T-cell (primary cell): ENCODE results near the gene IL4R. TPM values are rescaled to one million over a fixed set of nuclear protein-coding genes. Genes with fewer than 3 reads are reported as not detected.
A peak's percentile ranks its signal among the peaks of the same experiment; 100 is the strongest.

Experiments
- ATAC-seq, 4 experiments: fragments of 200-7000 bp in 3 of 4; fragments of 150-1000 bp in 1 of 4; cut with Tn5 transposase; replicated peaks in 1 of 4; 1 replicate in 3 of 4; 2 replicates in 1 of 4; pipeline ENCODE4 v1.10.0; 2021; ENCODE audit warnings: moderate library complexity in 3 of 4, mild to moderate bottlenecking in 2 of 4, moderate number of reproducible peaks in 1 of 4
- CTCF ChIA-PET, 2 donors: fragments of 300-600 bp; sonication (Branson Sonifier 250); formaldehyde crosslinking; loops; one replicate each; lab custom pipeline; 2022; ENCODE audit warnings: antibody characterized with exemption in 2 of 2; lab: Charles Lee
- POLR2A ChIA-PET, 2 donors: fragments of 300-600 bp; sonication (Branson Sonifier 250); formaldehyde crosslinking; loops; one replicate each; lab custom pipeline; 2022; ENCODE audit warnings: antibody characterized with exemption in 2 of 2; lab: Charles Lee
- DNase-seq, 35 experiments: peaks; one replicate each; pipeline versions ENCODE4 v3.0.0 to v3.0.0-alpha.2; 2013 to 2023
- H3K27ac ChIP-seq: one replicate; pipeline ENCODE4 v1.5.1; 2013; ENCODE audit warnings: low read length
- H3K27me3 ChIP-seq, 2 experiments: replicated peaks in 1 of 2; 1 replicate in 1 of 2; 2 replicates in 1 of 2; pipeline versions ENCODE4 v1.6.1 to v1.7.0; 2013; ENCODE audit warnings: low read length in 1 of 2, mixed read lengths in 1 of 2; ENCODE audit not compliant: control insufficient read depth in 2 of 2, insufficient read depth in 2 of 2; ENCODE audit errors: extremely low read depth in 1 of 2
- H3K36me3 ChIP-seq, 2 donors: 1 replicate in 1 of 2; 2 replicates in 1 of 2; pipeline versions ENCODE4 v1.6.1 to v1.7.0; 2013; ENCODE audit warnings: low read length in 1 of 2; ENCODE audit not compliant: control insufficient read depth in 2 of 2, insufficient read depth in 1 of 2; ENCODE audit errors: extremely low read depth in 1 of 2
- H3K4me1 ChIP-seq, 2 experiments: 1 replicate in 1 of 2; 2 replicates in 1 of 2; pipeline versions ENCODE4 v1.6.1 to v1.7.0; 2013; ENCODE audit warnings: low read length in 2 of 2, mixed read lengths in 1 of 2; ENCODE audit not compliant: insufficient read depth in 2 of 2, control insufficient read depth in 1 of 2; ENCODE audit errors: extremely low read depth in 1 of 2
- H3K4me3 ChIP-seq, 2 donors: 1 replicate in 1 of 2; 2 replicates in 1 of 2; pipeline versions ENCODE4 v1.5.1 to v1.7.0; 2013; ENCODE audit warnings: mild to moderate bottlenecking in 2 of 2, low read length in 1 of 2, moderate library complexity in 1 of 2; ENCODE audit not compliant: control insufficient read depth in 1 of 2; ENCODE audit errors: extremely low read depth in 1 of 2
- H3K9me3 ChIP-seq: 2 replicates; pipeline ENCODE4 v1.7.0; 2013
- H3K27ac Mint-ChIP-seq, 2 donors: one replicate each; pipeline ENCODE4 v1.8.0; 2020 to 2021; ENCODE audit warnings: mild to moderate bottlenecking in 2 of 2, mixed read lengths in 2 of 2
- H3K27me3 Mint-ChIP-seq, 2 donors: one replicate each; pipeline ENCODE4 v1.8.0; 2021 to 2022; ENCODE audit warnings: mixed read lengths in 2 of 2
- H3K36me3 Mint-ChIP-seq: one replicate; pipeline ENCODE4 v1.8.0; 2021; ENCODE audit warnings: mixed read lengths
- H3K4me1 Mint-ChIP-seq, 3 donors: one replicate each; pipeline ENCODE4 v1.8.0; 2020 to 2022; ENCODE audit warnings: mixed read lengths in 3 of 3, mild to moderate bottlenecking in 1 of 3
- H3K4me3 Mint-ChIP-seq, 3 donors: one replicate each; pipeline ENCODE4 v1.8.0; 2020 to 2022; ENCODE audit warnings: mild to moderate bottlenecking in 3 of 3, mixed read lengths in 3 of 3, moderate library complexity in 3 of 3
- H3K9me3 Mint-ChIP-seq, 3 donors: one replicate each; pipeline ENCODE4 v1.8.0; 2020 to 2022; ENCODE audit warnings: mixed read lengths in 3 of 3
- WGBS: methylation state at CpG from one replicate; pipeline ENCODE4 v1.1.5; 2013; ENCODE audit warnings: missing lambda C conversion rate; ENCODE audit not compliant: insufficient coverage; 5-methylcytosine and 5-hydroxymethylcytosine counted together
- total RNA-seq, 35 experiments: library from RNA in 6 of 35; stranded (reverse) in 6 of 35; fragments of 120-200 nt in 1 of 35; gene quantifications; one replicate each; pipeline versions ENCODE4 v1.2.1 to v1.2.4 and lab custom pipeline; 2013 to 2026

IL4R gene
- total RNA-seq, 5 donors from 2014 or later (not counting 1 experiment from before 2014, with no cell fraction given): 186 to 281 (median 221) TPM

- H3K9me3 ChIP-seq: no peaks in the 10 kb centered on the region
- Mint-ChIP-seq H3K27ac (peak overlapping the region in 1 of 2 donors; percentile 82), H3K4me1 (peaks cover 10 to 18% (median 13%) of the 10 kb centered on the region in 3 donors), H3K4me3 (no peak overlapping the region), H3K27me3 (no peaks in the 10 kb centered on the region), H3K36me3 (peaks cover 72% of the 10 kb centered on the region), H3K9me3 (no peaks in the 10 kb centered on the region)
- ChIA-PET POLR2A (interaction anchor here (0.6 kb wide), 2 partner anchors 87 to 237 kb away, joined by 3 read pairs; partner anchors contain the start of gene NSMCE1 (in 1 of the 2)), CTCF (interaction anchor here in 1 of 2 donors (1.3 kb wide), 1 partner anchor 121 kb away, joined by 3 read pairs; no protein-coding TSS in a partner anchor)
- DNase-seq (peak in 27 of 35 experiments; percentile 14 to 62 (median 34)), ATAC-seq (peak; percentile 45 to 71 (median 56))
- H3K36me3 ChIP-seq: peaks cover 26 to 86% of the 10 kb centered on the region in 2 donors
- H3K4me3 ChIP-seq: no peak overlapping the region
- H3K27me3 ChIP-seq: no peaks in the 10 kb centered on the region
- WGBS: 78% methylated on average over 12 of the region's 12 CpGs
- H3K27ac ChIP-seq: no peak overlapping the region
- peaks cover 0 to 8% of the 10 kb centered on the region in 2 experiments for H3K4me1 ChIP-seq
Observed at GRCh38 chr16:27355610-27356009, 41.8 kb downstream of the IL4R start.

- no peaks in the 10 kb centered on the region for H3K27me3 Mint-ChIP-seq
- POLR2A ChIA-PET: interaction anchor here in 1 of 2 donors (0.6 kb wide), 1 partner anchor 83 kb away, joined by 5 read pairs; no protein-coding TSS in a partner anchor
- Histone ChIP-seq H3K9me3 (no peaks in the 10 kb centered on the region), H3K27ac (no peak overlapping the region), H3K27me3 (no peaks in the 10 kb centered on the region), H3K4me1 (peaks cover 0 to 8% of the 10 kb centered on the region in 2 experiments), H3K4me3 (no peak overlapping the region), H3K36me3 (peaks cover 18 to 87% of the 10 kb centered on the region in 2 donors)
- no peak overlapping the region for H3K4me3 Mint-ChIP-seq
- ATAC-seq (no peak), DNase-seq (no peak)
- peak overlapping the region in 1 of 2 donors; percentile 8 for H3K27ac Mint-ChIP-seq
- peaks cover 10 to 22% (median 15%) of the 10 kb centered on the region in 3 donors for H3K4me1 Mint-ChIP-seq
- H3K9me3 Mint-ChIP-seq: no peaks in the 10 kb centered on the region
- WGBS: no CpG with 5 or more reads among the region's 4 CpGs
- CTCF ChIA-PET: no interaction called here
- peaks cover 70% of the 10 kb centered on the region for H3K36me3 Mint-ChIP-seq
Observed at GRCh38 chr16:27356794-27357193, 43.0 kb downstream of the IL4R start.

GRCh38 chr16:27359051-27359450, 45.3 kb downstream of the IL4R start:
- Mint-ChIP-seq H3K4me3 (no peak overlapping the region), H3K27me3 (no peaks in the 10 kb centered on the region), H3K9me3 (no peaks in the 10 kb centered on the region), H3K27ac (no peak overlapping the region), H3K36me3 (peaks cover 69% of the 10 kb centered on the region), H3K4me1 (peaks cover 20 to 34% (median 25%) of the 10 kb centered on the region in 3 donors)
- POLR2A ChIA-PET: no interaction called here
- no peaks in the 10 kb centered on the region for H3K9me3 ChIP-seq
- no peak overlapping the region for H3K4me3 ChIP-seq
- peaks cover 28 to 88% of the 10 kb centered on the region in 2 donors for H3K36me3 ChIP-seq
- H3K27me3 ChIP-seq: no peaks in the 10 kb centered on the region
- CTCF ChIA-PET: no interaction called here
- H3K27ac ChIP-seq: no peak overlapping the region
- DNase-seq: no peak
- H3K4me1 ChIP-seq: peaks cover 0 to 17% of the 10 kb centered on the region in 2 experiments
- 80% methylated on average over 1 of the region's 4 CpGs for WGBS
- ATAC-seq: no peak

- ChIA-PET CTCF (no interaction called here), POLR2A (interaction anchor here in 1 of 2 donors (0.6 kb wide), 1 partner anchor 124 kb away, joined by 3 read pairs; no protein-coding TSS in a partner anchor)
- ATAC-seq: no peak
- no peak overlapping the region for H3K27ac ChIP-seq
- peaks cover 0 to 21% of the 10 kb centered on the region in 2 experiments for H3K4me1 ChIP-seq
- no peak for DNase-seq
- H3K9me3 ChIP-seq: no peaks in the 10 kb centered on the region
- H3K27me3 Mint-ChIP-seq: no peaks in the 10 kb centered on the region
- no peaks in the 10 kb centered on the region for H3K27me3 ChIP-seq
- WGBS: 81% methylated on average over 6 of the region's 6 CpGs
- peaks cover 24 to 34% (median 27%) of the 10 kb centered on the region in 3 donors for H3K4me1 Mint-ChIP-seq
- peak overlapping the region in 1 of 2 donors; percentile 44 for H3K27ac Mint-ChIP-seq
- peaks cover 70% of the 10 kb centered on the region for H3K36me3 Mint-ChIP-seq
- no peaks in the 10 kb centered on the region for H3K9me3 Mint-ChIP-seq
- no peak overlapping the region for H3K4me3 Mint-ChIP-seq
- H3K4me3 ChIP-seq: no peak overlapping the region
- peaks cover 30 to 86% of the 10 kb centered on the region in 2 donors for H3K36me3 ChIP-seq
Observed at GRCh38 chr16:27359615-27360014, 45.8 kb downstream of the IL4R start.

- WGBS: 100% methylated on average over 1 of the region's 3 CpGs
- ChIA-PET POLR2A (interaction anchor here in 1 of 2 donors (0.7 kb wide), 1 partner anchor 85 kb away, joined by 5 read pairs; no protein-coding TSS in a partner anchor), CTCF (no interaction called here)
- Histone ChIP-seq H3K27ac (no peak overlapping the region), H3K27me3 (no peaks in the 10 kb centered on the region), H3K9me3 (no peaks in the 10 kb centered on the region), H3K4me3 (no peak overlapping the region), H3K4me1 (peaks cover 3 to 35% of the 10 kb centered on the region in 2 experiments), H3K36me3 (peaks cover 21 to 64% of the 10 kb centered on the region in 2 donors)
- Mint-ChIP-seq H3K27me3 (no peaks in the 10 kb centered on the region), H3K9me3 (no peaks in the 10 kb centered on the region), H3K4me3 (no peak overlapping the region), H3K4me1 (peaks cover 37 to 47% (median 42%) of the 10 kb centered on the region in 3 donors), H3K36me3 (peaks cover 49% of the 10 kb centered on the region), H3K27ac (peak overlapping the region; percentile 74 to 85)
- ATAC-seq (no peak), DNase-seq (no peak)
Observed at GRCh38 chr16:27361987-27362386, 48.2 kb downstream of the IL4R start.

GRCh38 chr16:27362570-27363245, 48.9 kb downstream of the IL4R start:
- Mint-ChIP-seq H3K4me1 (peaks cover 44 to 50% (median 50%) of the 10 kb centered on the region in 3 donors), H3K4me3 (no peak overlapping the region), H3K9me3 (no peaks in the 10 kb centered on the region), H3K36me3 (peaks cover 47% of the 10 kb centered on the region), H3K27ac (peak overlapping the region; percentile 74 to 85), H3K27me3 (no peaks in the 10 kb centered on the region)
- WGBS: 91% methylated on average over 16 of the region's 16 CpGs
- ATAC-seq (no peak), DNase-seq (no peak)
- Histone ChIP-seq H3K4me3 (no peak overlapping the region), H3K27ac (no peak overlapping the region), H3K4me1 (peaks cover 4 to 42% of the 10 kb centered on the region in 2 experiments), H3K9me3 (no peaks in the 10 kb centered on the region), H3K27me3 (no peaks in the 10 kb centered on the region), H3K36me3 (peaks cover 19 to 61% of the 10 kb centered on the region in 2 donors)
- ChIA-PET CTCF (no interaction called here), POLR2A (no interaction called here)
